ENCODE data around the gene DAPK1.

GRCh38 chr9:87657893-87658292 is 160.2 kb downstream of the DAPK1 start:
- no peak for TF ChIP-seq CTCF (IDR thresholded peaks at IDR 0.05)
- TF ChIP-seq POLR2A (IDR thresholded peaks at IDR 0.05): no peak
- TF ChIP-seq POLR2AphosphoS5 (IDR thresholded peaks at IDR 0.05; ENCODE audit: insufficient read depth in 1 of 2, low read depth in 1 of 2): no peak

All from vagina (tissue), 2 donors.